ENCODE results near the gene ARHGEF18.
"Not testable (repeated sequence)": the region's sequence is repeated elsewhere in the genome, so short reads cannot be mapped to it uniquely, and the experiment has no call there.

The ARHGEF18 gene

DNA sequence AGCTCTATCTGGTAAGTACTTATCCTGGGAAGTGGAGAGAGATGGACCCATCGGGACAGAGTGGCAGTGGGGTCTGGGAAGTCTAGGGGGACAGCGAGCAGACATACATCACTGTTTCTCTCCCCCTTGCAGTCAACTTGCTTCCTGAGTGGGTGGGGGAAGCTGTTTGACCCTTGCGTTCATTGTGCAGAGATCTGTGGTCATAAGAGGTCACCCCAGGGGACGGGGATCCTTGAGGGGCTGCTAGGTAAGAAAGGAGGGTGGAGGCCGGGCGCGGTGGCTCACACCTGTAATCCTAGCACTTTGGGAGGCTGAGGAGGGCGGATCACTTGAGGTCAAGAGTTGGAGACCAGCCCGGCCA is 474 bp downstream of the ARHGEF18 start:
- DNase-seq, result no peak

GRCh38 chr19:7349961-7350711 is 1.4 kb downstream of the ARHGEF18 start:
- DNase-seq, result peak; percentile 40 to 66

DNA sequence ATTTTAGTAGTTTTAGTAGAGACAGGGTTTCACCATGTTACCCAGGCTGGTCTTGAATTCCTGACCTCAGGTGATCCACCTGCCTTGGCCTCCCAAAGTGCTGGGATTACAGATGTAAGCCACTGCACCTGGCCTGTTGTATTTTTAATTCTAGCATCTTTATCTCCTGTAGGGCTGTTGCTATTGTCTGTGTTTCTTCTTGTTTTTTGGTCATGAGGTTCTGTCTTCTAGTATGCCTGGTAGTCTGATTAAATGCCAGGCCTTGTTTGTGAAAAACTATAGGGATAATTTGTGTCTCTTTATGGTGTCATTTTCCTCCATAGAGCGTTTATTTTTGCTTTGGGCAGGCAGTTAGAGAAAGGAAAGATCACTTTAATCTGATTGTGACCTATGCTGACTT is 3.1 kb downstream of the ARHGEF18 start:
- no peak for DNase-seq

- no peak for DNase-seq
Observed at GRCh38 chr19:7355151-7355820, 6.5 kb downstream of the ARHGEF18 start.

- DNase-seq, result no peak
Observed at GRCh38 chr19:7355871-7356270, 7.1 kb downstream of the ARHGEF18 start.

DNA sequence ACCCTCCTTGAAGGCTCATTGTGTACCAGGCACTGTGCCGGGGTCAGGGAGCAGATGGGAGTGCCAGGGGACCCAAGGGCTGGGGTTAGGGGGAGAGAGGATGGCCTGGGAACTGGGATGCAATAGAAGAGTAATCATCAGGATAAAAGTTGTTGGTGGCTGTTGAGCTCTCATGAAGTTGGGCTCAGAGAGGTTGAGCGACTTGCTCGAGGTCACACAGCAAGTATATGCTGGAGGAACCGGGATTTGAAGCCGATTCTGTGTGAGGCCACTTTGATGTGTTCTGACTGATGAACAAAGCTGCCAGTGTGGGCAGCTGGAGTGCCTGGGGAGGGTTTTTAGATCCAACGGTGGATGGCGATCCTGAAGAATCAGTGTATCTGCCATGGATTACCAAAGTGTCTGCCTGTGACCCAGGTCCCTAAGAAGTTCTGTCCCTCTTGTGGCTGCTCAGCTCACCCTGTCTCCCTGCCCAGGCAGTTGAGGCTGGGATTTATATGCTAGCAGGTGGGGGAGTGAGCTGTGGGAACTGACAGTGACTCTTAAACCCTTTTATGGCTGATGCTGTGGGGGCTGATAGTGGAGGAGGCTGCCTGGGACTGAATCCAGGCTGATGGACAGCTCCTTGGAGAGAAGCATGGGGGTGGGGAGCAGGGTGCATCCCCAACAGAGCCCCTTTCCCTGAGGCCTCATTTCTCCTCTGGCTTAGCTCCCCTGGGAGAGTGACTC is 8.3 kb downstream of the ARHGEF18 start:
- no peak for DNase-seq

DNA sequence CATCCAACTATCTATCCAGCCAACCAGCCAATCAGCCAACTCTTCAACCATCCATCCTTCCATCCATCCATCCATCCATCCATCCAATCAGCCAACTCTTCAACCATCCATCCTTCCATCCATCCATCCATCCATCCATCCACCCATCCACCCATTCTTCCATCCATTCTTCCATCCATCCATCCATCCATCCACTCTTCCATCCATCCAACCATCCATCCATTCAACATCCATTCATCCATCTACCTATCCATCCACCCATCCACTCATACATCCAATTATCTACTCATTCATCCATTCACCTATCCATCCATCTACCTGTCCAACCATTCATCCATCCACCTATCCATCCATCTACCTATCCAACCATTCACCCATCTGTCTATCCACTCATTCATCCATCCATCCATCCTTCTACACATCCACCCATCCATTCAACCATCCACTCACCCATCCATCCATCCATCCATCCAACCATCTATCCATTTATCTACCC is 9.4 kb downstream of the ARHGEF18 start:
- DNase-seq, result no peak

DNA sequence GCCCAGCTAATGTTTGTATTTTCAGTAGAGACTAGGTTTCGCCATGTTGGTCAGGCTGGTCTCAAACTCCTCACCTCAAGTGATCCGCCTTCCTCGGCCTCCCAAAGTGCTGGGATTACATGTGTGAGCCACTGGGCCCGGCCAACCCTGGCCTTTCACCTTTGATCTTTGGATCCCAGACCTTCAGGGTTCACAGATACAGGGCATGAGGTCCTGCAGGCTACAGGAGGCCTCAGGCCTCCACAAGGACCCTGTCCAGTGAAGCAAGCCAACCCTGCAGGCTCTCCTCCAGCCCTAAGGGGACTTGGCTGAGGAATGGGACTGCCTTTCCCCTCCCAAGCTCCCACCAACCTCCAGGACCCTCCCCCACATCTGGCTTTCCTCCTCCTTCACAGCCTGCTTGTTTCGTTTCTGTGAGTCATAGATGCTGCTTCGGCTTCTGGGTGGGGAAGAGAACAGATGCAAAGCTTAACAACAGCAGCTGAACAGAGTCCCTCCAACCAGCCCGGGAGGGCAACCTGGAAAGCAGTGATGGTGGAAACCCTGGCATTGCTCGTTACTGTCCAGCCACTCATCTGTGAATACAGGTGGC is 11.8 kb downstream of the ARHGEF18 start:
- no peak for DNase-seq

- DNase-seq, result no peak
Observed at GRCh38 chr19:7363225-7363624, 14.5 kb downstream of the ARHGEF18 start.

- peak in 1 of 2 donors; percentile 56 for DNase-seq
Observed at GRCh38 chr19:7366701-7367420, 18.1 kb downstream of the ARHGEF18 start.

DNA sequence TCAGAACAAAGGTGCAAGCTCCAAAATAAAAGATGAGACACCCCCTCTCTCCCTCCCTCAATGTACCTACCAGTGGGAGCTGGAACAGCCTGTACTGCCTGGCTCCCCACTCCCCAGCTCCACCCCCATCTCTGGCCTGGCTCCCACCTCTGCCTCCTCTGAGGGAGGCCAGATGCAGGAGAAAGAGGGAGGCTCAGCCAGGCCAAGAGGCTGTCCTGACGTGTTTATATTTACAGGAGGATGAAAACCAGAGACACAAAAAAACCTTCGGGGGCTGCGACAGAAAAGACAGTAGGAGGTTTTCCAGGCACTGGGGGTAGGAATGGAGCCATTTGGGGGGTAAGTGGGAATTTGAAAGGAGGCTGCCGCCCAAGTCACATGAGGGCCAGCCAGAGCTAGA is 19.7 kb downstream of the ARHGEF18 start:
- DNase-seq, result no peak

GRCh38 chr19:7368866-7369265 is 20.1 kb downstream of the ARHGEF18 start:
- not testable (repeated sequence) for DNase-seq

GRCh38 chr19:7370546-7370945 is 21.8 kb downstream of the ARHGEF18 start:
- no peak for DNase-seq

GRCh38 chr19:7371001-7371400 is 22.3 kb downstream of the ARHGEF18 start:
- DNase-seq, result no peak

DNA sequence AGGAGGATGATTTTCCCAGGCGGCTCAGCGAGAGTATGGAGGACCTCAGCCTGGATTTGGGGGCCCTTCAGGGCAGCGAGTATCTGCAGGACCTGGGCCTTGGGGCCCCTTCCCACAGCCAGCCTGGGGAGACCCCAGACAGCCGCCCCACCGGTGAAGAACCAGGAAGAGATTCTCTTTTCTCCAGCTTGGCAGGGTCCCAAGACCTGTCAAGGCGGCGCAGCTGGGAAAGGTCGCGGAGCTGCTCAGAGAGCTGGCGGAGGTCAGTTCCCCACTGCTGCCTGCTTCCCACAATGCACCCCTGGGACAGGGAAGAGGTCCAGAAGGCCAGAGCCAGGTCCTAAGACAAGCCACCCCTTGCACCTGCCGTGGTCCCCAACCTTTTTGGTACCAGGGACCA is 24.1 kb downstream of the ARHGEF18 start:
- DNase-seq, result no peak

DNA sequence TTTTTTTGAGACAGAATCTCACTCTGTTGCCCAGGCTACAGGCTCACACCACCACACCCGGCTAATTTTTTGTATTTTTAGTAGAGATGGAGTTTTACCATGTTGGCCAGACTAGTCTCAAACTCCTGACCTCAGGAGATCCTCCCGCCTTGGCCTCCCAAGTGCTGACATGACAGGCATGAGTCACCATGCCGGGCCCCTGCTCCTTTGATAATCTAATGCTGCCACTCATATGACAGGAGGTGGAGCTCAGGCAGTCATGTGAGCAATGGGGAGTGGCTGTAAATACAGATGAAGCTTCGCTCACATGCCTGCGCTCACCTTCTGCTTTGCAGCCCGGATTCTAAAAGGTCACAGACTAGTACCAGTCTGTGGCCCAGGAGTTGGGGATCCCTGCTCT is 25.1 kb downstream of the ARHGEF18 start:
- no peak for DNase-seq

- no peak for DNase-seq
Observed at GRCh38 chr19:7376151-7376852, 27.6 kb downstream of the ARHGEF18 start.

- no peak for DNase-seq
Observed at GRCh38 chr19:7377196-7377595, 28.5 kb downstream of the ARHGEF18 start.

- no peak for DNase-seq
Observed at GRCh38 chr19:7381073-7381390, 32.3 kb downstream of the ARHGEF18 start.

- no peak for DNase-seq
Observed at GRCh38 chr19:7382694-7383093, 34.0 kb downstream of the ARHGEF18 start.

DNA sequence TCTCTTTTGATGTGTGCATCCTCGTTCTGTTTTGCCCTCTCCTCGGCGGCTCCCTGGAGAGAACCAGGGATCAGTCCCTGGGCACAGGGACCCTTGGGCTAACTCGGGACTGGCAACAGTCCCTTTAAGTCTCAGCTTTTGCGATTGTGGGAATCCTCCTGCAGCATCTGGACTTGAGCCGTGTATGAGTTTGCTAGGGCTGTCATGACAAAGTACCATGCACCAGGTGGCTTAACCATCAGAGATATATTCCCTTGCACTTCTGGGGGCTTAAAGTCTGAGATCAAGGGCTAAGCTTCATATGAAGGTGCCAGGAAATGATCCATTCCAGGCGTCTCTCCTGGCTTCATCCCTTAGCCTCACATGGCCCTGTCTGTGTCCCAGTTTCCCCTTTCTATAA is 34.5 kb downstream of the ARHGEF18 start:
- DNase-seq, result no peak

DNA sequence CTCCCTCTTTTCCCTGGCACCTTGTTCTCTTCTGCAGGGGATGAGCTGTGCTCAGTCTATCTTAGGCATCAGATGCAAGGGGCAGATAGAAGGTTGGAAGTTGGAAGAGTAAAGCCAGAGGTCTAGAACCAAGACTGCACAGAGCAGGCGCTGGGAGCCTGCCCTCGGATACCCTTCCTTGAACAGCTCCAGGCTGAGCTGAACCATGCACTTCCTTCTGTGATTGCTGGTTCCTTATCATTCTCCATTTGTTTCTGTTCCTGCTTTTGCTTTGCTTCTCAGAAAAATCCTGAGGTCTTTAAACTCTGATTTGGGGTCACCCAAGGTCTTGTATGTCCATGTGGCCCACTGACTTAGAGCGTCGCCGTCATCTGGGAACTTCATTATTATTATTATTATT is 36.3 kb downstream of the ARHGEF18 start:
- DNase-seq, result no peak
